Fibroblast of the aortic adventitia (primary cell): ENCODE results near the gene SLC9B1. TPM values are rescaled to one million over a fixed set of nuclear protein-coding genes. Genes with fewer than 3 reads are reported as not detected.
"Not testable (repeated sequence)": the region's sequence is repeated elsewhere in the genome, so short reads cannot be mapped to it uniquely, and the experiment has no call there.

ENCODE experiments used
- DNase-seq: peaks from one replicate; pipeline ENCODE4 v3.0.0-alpha.2; 2010; ENCODE audit warnings: low read depth
- H3K4me3 ChIP-seq: 2 replicates; pipeline ENCODE4 v1.5.1; 2011; ENCODE audit warnings: low read depth, mild to moderate bottlenecking, control low read depth, low read length, moderate library complexity
- CTCF ChIP-seq: IDR thresholded peaks from 2 replicates; pipeline ENCODE4 v1.5.1; 2011; ENCODE audit warnings: mild to moderate bottlenecking, low read length, control low read depth, inconsistent platforms; ENCODE audit not compliant: insufficient read depth
- total RNA-seq: library from RNA; depleted of rRNA; stranded (reverse); fragments of >200 nt; gene quantifications from 2 replicates; pipeline ENCODE4 v1.2.3, GENCODE V29; 2012; ENCODE audit warnings: low replicate concordance

The SLC9B1 gene
- total RNA-seq, 1 donor = 1.2 TPM

GRCh38 chr4:102888570-102888969 is 130.9 kb downstream of the SLC9B1 start:
- DNase-seq, H3K4me3 ChIP-seq: not testable (repeated sequence)

GRCh38 chr4:102883278-102883677 is 136.2 kb downstream of the SLC9B1 start:
- TF ChIP-seq CTCF = no peak
- no peak for DNase-seq
- no peak overlapping the region for H3K4me3 ChIP-seq

- TF ChIP-seq CTCF = no peak
- no peak for DNase-seq
Observed at GRCh38 chr4:102881343-102881742, 138.2 kb downstream of the SLC9B1 start.

GRCh38 chr4:102878901-102879300 is 140.6 kb downstream of the SLC9B1 start:
- TF ChIP-seq CTCF = no peak

More at GRCh38 chr4:102881343-102881742, 138.2 kb downstream of the SLC9B1 start:
- no peak overlapping the region for H3K4me3 ChIP-seq

GRCh38 chr4:102878349-102878748 is 141.2 kb downstream of the SLC9B1 start:
- not testable (repeated sequence) for H3K4me3 ChIP-seq
- DNase-seq = peak; percentile 18

More at GRCh38 chr4:102878901-102879300, 140.6 kb downstream of the SLC9B1 start:
- no peak for DNase-seq
- no peak overlapping the region for H3K4me3 ChIP-seq

- not testable (repeated sequence) for H3K4me3 ChIP-seq, DNase-seq
Observed at GRCh38 chr4:102877477-102878106, 141.9 kb downstream of the SLC9B1 start.

- H3K4me3 ChIP-seq = no peak overlapping the region
- no peak for DNase-seq
- TF ChIP-seq CTCF = no peak
Observed at GRCh38 chr4:102871772-102872171, 147.7 kb downstream of the SLC9B1 start.

GRCh38 chr4:102869569-102870197 is 149.8 kb downstream of the SLC9B1 start:
- no peak for TF ChIP-seq CTCF
- DNase-seq = no peak
- H3K4me3 ChIP-seq = peak overlapping the region; percentile 92
